ENCODE results near the gene ITPA.

GRCh38 chr20:3235666-3236324, 26.5 kb downstream of the ITPA start:
- TF ChIP-seq POLR2AphosphoS5 (IDR thresholded peaks at IDR 0.05; ENCODE audit: insufficient read depth, low read depth, low read length) (no peak), POLR2A (IDR thresholded peaks at IDR 0.05; ENCODE audit: low read depth, low read length) (no peak), EZH2 (IDR thresholded peaks at IDR 0.05; ENCODE audit: borderline replicate concordance, low read depth, low read length, severe bottlenecking) (no peak), JUN (IDR thresholded peaks at IDR 0.05; ENCODE audit: borderline replicate concordance, insufficient read depth, insufficient read length, low read depth) (peak; percentile 30)
- TF ChIP-seq, protein P1, sequence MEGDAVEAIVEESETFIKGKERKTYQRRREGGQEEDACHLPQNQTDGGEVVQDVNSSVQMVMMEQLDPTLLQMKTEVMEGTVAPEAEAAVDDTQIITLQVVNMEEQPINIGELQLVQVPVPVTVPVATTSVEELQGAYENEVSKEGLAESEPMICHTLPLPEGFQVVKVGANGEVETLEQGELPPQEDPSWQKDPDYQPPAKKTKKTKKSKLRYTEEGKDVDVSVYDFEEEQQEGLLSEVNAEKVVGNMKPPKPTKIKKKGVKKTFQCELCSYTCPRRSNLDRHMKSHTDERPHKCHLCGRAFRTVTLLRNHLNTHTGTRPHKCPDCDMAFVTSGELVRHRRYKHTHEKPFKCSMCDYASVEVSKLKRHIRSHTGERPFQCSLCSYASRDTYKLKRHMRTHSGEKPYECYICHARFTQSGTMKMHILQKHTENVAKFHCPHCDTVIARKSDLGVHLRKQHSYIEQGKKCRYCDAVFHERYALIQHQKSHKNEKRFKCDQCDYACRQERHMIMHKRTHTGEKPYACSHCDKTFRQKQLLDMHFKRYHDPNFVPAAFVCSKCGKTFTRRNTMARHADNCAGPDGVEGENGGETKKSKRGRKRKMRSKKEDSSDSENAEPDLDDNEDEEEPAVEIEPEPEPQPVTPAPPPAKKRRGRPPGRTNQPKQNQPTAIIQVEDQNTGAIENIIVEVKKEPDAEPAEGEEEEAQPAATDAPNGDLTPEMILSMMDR (IDR thresholded peaks at IDR 0.05; ENCODE audit: extremely low read depth in 1 of 2, insufficient read depth in 1 of 2, low read depth in 1 of 2, low read length in 2 of 2) = no peak
